NCI-H69 (cell line): ENCODE data around the gene FBXL13.
A peak's percentile ranks its signal among the peaks of the same experiment; 100 is the strongest.
"Not testable (repeated sequence)": the region's sequence is repeated elsewhere in the genome, so short reads cannot be mapped to it uniquely, and the experiment has no call there.

ENCODE experiments used
- DNase-seq: peaks from one replicate; lab custom pipeline; 2025; lab: John Stamatoyannopoulos, UW

FBXL13 gene

DNA sequence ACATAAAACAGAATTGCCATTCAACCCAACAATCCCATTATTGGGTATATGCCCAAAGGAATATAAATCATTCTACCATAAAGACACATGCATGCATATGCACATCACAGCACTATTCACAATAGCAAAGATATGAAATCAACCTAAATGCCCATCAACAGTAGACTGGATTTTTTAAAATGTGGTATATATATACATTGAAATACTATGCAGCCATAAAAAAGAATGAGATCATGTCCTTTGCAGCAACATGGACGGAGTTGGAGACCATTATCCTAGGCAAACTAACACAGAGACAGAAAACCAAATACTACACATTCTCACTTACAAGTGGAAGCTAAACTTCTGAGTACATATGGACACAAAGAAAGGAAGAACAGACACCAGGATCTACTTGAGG is 51.0 kb downstream of the FBXL13 start:
- DNase-seq = not testable (repeated sequence)

DNA sequence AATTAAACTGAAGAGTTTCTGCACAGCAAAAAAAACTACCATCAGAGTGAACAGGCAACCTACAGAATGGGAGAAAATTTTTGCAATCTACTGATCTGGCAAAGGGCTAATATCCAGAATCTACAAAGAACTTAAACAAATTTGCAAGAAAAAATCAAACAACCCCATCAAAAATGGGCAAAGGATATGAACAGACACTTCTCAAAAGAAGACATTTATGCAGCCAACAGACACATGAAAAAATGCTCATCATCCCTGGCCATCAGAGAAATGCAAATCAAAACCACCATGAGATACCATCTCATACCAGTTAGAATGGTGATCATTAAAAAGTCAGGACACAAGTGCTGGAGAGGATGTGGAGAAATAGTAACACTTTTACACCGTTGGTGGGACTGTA is 53.1 kb downstream of the FBXL13 start:
- not testable (repeated sequence) for DNase-seq

DNA sequence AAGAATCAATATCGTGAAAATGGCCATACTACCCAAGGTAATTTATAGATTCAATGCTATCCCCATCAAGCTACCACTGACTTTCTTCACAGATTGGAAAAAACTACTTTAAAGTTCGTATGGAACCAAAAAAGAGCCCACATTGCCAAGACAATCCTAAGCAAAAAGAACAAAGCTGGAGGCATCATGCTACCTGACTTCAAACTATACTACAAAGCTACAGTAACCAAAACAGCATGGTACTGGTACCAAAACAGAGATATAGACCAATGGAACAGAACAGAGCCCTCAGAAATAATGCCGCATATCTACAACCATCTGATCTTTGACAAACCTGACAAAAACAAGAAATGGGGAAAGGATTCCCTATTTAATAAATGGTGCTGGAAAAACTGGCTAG is 53.7 kb downstream of the FBXL13 start:
- DNase-seq = not testable (repeated sequence)

DNA sequence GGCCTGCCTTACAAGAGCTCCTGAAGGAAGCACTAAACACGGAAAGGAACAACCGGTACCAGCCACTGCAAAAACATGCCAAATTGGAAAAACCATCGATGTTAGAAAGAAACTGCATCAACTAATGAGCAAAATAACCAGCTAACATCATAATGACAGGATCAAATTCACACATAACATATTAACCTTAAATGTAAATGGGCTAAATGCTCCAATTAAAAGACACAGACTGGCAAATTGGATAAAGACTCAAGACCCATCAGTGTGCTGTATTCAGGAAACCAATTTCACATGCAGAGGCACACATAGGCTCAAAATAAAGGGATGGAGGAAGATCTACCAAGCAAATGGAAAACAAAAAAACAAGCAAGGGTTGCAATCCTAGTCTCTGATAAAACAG is 56.3 kb downstream of the FBXL13 start:
- DNase-seq = not testable (repeated sequence)

DNA sequence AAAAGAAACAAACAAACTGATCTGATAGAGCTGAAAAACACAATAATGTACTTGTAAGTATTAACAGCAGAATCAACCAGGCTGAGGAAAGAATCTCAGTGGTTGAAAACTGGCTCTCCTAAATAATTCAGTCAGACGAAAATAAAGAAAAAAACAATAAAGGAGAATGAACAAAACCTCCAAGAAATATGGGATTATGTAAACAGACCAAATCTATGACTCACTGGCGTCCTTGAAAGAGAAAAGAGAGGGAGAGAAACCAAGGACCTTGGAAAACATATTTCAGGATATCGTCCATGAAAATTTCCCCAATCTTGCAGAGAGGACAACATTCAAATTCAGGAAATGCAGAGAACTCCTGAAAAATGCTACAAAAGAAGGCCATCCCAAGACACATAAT is 62.9 kb downstream of the FBXL13 start:
- DNase-seq = no peak

DNA sequence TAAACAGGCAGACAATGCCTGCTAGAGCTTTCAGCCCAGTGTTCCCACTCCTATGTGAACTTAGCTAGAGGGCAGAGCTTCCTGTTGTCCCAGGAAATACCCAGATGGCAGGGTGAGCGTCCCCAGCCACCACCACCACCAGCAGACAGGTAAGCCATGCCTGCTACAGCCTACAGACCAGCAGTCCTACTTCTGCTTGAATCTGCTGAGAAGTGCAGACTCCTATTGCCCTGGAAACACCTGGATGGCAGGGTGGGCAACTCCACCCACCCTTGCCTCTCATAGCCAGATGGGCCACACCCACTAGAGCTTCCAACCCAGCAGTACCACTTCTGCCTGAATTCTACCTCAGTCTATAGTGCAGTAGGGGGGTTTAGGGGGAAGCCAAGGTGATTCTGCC is 64.4 kb downstream of the FBXL13 start:
- no peak for DNase-seq

DNA sequence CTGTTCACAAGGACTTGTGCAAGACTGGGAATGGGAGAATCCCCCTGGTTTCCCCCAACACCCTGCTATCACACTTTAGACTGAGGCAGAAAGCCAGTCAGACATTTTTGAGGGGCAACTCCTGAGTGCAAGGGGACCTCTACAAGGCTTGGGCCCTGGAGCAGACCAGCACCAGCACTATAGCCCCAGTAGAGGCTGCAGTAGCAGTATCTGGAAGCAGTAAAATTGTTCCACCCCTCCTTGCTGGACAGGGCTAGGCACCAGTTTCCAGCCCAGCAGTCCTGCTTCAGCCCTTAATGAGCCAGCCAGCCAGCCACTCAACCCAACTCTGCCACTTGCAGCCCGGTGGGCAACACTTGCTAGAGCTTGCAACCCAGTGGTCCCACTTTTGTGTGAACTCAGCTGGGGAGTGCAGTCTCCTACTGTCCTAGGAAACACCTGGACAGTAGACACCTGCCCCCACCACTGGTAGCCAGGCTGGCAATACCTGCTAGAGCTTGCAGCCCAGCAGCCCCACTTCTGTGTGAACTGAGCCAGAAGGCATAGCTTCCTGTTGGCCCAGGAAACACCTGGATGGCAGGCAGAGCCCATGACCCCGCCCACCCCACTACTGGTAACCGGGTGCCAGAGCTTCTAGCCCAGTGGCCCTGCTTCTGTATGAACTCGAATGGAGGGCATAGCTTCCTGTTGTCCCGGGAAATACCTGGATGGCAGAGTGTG is 65.0 kb downstream of the FBXL13 start:
- peak; percentile 37 for DNase-seq

DNA sequence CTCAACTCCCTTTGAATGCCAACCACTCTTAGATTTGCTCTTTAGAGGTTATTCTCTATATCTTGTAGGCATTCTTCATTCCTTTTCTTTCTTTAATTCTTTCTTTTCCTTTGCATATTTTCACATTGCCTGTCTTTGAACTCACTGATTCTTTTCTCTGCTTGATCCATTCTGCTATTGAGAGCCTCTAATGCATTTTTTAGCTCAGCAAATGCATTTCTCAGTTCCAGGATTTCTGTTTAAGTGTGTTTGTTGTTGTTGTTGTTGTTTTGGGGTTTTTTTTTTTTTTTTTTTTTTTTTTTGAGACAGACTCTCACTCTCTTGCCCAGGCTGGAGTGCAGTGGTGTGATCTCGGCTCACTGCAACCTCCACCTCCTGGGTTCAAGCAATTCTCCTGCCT is 71.6 kb downstream of the FBXL13 start:
- no peak for DNase-seq

DNA sequence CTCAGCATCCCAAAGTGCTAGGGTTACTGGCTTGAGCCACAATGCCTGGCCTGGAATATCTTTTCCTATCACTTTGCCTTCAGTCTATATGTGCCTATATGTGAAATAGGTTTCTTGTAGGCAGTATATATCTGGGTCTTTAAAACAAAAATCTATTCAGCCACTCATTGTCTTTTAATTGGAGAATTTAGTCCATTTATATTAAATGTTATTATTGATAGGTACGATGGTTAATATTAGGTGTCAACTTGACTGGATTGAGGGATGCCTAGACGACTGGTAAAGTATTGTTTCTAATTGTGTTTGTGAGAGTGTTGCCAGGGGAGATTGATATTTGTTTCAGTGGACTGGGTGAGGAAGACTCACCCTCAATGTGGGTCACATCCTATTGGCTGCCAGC is 73.4 kb downstream of the FBXL13 start:
- DNase-seq = no peak

DNA sequence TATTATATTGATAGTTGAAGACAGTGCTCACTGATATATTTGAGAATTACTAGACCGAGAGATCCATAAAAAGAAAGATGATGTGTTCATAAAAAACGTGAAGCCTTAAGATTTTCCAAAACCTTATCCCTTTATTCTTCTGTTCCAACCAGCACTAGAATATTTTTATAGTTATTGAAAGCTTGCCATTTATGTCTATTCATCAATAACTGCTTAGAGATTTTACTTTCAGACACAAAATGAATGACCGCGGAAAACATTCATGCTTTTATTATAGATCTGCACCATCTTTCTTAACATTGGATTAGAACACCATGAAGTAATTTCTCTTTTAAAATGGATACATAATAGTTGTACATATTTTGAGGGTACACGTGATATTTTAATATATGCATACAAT is 77.6 kb downstream of the FBXL13 start:
- no peak for DNase-seq

DNA sequence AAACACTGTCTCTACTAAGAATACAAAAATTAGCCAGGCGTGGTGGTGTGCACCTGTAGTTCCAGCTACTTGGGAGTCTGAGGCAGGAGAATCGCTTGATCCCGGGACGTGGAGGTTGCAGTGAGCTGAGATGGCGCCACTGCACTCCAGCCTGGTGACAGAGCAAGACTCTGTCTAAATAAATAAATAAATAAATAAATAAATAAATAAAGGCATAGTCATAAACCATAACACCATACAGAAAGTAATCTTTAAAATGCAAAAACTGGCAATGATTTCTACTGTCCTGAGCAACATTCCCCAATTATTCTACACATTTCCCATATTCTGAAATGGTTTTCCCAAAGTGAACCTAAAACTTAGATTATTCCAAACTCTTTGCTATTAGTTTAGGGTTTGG is 79.0 kb downstream of the FBXL13 start:
- not testable (repeated sequence) for DNase-seq

DNA sequence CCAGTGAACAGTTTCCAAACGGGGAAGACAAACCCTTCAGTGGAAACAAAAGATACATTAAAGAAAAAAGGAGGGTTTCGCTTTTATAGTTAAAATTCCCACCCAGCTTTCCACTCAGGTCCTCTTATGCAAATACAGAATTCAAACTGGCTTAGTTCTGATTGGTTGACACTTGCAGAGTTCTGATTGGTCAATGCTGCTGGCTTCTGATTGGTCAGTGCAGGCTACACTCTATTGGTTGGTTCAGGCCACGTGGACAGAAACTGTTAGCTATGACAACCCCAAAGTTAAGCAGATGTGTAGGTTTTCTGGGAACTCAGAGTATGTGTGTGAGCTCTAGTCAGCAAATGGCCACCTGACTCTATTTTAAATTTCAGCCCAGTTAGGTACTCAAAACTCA is 80.0 kb downstream of the FBXL13 start:
- no peak for DNase-seq

DNA sequence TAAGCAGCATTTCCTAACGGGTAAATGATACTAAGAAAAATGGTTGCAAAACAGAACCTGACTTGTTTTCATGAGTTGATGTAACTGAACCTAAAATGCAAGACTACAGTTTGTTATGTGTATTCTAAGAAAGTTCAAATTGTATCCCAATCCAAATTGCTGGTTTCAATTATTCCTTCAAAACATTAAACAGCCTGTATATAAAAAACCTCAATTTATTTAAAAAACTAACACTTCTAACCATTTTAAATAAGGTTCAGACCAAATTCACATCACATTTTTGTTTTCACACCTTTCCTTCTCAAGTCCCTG is 80.9 kb downstream of the FBXL13 start:
- DNase-seq = no peak

DNA sequence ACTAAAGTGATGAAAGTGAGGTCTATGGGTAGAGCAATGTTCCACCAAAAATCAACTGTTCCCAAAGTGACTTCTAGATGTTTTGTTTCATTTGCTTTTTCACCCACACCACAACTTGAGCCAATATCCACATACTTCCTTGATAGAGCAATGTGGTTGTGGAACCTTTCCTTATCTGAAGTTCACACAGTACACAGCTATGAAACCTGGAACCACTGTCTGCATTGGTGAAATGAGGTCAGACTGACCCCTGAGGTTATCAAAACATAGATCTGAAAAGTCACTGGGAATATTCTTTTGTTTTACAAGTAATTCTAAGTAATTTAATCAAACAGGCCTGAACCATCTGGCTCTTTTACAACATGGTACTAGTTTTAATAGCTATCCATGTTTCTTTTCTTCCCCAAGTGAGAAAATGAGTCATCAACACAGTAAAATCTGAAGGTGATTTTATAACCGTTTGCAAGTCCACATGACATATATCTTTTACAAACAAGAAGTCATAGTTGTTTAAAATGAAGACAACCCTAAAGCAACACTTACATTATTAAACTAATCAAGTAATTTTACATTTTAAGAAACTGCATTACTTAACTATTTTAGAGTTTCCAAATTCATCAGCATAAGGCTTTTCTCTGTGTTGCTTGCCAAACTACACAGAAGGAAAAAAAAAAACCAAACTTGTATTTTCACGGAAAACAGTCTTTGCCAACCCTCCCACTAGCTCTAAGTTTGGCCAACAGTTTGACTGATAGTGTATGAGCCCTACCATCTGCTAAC is 81.5 kb downstream of the FBXL13 start:
- peak; percentile 56 for DNase-seq

DNA sequence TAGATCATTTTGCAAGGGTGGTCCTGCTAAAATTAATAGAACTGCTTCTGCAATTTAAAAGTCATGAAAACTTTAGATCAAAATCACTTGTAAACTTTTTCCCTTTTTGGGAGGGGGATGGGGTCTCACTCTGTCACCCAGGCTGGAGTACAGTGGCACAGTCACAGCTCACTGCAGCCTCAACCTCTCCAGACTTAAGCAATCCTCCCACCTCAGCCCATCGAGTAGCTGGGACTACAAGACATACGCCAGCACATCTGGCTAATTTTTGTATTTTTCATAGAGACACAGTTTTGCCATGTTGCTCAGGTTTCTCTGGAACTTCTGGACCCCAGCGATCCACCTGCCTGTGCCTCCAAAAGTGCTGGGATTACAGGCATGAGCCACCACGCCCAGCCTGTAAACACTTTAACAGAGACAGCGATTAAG is 82.1 kb downstream of the FBXL13 start:
- no peak for DNase-seq

DNA sequence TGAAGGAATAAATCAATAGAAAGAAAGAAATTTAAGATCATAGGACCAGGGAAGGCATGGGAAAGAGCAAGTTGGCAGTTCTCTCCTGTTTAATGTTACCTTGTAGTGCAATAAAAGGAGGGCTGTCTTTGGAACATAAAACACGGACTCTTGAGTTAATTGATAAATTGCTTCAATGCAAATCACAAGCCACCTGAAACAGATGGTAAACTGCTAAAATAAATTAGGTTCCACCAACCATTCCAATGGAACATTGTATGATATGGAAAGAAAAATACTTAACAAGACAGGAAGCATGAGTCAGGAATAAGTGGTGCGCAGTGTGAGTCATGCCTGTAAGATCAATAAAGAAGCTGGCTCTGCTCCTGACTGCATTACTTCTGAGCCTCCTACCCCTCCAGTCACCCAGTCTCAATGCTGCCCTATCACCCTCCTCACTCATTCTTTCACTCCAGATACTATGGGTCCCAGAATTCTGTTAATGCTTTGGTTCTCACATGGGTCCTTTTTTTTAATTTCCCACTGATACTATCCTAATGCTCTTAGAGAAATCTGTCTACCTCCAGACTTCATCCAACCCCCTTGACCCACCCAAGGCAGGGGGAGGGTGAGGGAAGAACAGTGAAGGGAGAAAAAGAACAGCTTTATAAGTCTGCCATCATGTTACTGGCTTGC is 82.9 kb downstream of the FBXL13 start:
- DNase-seq = peak; percentile 76

DNA sequence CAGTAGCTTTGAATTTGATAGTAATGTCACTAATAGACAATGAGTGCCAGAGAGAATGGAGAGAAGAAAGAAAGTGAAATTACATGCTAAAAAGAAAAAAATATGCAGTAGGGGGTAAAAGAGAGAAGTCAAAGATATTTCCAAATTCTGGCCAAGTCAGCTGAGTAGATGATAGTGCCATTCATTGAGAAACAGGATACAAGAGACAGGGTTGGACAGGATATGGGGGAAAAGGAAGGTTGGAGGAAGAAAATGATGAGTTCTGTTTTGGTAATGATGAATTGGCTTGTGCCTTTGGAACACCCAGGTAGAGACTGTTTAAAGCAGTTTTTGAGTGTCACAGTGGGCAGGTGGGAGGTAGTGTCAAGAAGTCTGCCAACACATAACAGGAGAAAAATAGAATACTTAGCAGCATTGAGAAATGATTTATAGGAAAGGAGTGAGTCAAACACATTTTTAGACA is 83.5 kb downstream of the FBXL13 start:
- DNase-seq = no peak

DNA sequence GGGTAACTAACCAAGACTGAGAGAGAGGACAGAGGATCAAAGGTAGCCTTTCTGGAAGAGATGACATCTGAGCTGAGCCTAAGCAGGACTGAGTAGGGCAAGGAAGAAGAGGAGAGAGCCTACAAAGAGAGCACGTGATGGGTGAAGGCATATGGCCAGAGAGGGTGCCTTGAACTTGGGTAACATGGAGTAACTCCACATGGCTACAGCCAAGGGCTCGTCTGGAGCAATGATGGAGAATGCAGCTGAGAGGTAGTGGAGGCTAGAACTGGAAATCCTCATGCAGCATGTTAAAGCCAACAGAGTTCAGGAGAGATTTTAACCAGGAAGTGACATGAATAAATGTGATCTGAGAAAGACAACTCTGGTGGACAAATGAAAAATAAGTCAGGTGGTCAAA is 84.0 kb downstream of the FBXL13 start:
- no peak for DNase-seq

DNA sequence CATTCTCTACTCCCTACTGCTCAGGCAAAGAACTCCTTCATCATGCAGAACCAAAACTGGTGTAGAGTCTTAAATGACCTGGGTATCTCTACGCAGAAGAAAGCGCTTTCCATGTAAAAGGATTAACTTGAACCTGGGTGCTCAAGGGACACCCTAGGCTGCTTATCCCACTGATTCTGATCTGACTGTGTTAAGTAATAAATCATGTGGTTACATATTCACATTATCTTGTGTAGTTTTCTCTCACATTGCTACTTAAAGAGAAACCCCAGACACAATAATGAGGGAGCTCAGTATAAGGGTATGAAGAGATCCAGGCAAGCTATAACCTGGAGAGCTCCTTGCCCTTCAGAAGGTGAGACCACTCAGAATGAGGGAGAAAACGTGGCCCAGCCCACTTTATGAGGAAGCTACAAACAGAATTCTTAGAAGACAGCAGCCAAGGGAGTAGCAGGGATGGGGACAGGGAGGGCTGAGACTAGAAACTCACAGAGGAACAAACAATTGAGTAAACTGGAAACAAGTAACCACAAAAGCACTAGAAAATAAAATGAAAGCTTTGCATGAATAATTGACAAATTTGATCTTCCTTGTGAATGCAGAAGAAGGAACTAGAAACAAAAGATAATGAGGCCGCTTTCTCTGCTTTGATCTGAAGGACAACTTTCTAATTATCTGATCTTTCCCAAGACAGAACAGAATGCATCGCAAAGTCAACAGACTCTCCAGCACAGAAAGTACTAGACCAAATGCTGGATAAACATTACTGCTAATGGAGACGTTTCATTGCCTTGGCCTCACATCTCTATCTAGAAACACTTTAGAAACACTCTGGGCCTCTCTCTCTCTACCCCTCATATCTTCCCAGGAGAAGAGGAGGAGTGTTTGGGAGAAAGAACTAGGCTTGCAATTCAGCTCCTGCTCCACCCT is 85.7 kb downstream of the FBXL13 start:
- no peak for DNase-seq

DNA sequence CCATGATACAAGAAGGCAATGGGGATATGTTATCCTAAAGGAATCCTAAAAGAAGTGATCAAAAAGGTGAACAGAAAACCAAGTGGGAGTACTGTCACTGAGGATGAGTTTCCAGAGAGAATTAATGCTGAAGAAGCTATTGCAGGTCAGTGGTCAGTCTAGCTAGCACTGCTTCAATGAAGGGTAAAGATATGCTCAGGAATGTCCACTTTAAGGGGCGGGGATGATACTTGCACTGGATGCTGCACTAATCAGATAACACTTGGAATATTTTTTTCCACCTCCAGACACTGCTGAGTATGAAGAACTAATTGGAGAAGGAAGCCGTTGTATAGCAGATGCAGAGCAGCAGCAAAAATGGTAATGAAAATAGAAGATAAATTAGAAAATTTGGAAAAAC is 86.5 kb downstream of the FBXL13 start:
- DNase-seq = no peak

DNA sequence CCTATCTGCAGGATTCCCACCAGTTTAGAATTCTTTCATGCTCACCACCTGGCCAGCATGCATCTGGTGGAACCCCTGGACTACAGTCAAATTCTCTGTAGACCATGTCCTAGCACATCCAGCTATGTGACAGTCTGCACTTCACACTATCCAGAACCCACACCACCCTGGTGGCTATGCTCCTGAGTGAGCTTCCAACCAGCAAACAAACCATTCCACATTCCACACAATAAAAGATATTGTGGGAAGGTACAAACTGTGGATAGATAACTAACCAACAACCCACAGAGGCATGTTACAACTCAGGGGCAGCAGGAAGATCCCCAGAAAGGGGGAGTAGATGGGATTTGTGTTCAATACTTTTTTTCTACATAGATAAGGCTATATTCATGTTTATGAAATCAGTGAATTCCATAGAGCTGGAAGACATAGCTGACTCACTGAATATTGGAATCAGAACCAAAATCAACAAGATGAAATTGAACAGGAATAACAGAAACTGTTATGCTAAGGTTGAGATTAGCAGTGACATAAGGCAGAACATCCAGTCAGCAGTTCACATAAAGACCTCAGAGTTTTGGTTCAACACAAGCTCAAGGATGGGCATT is 89.3 kb downstream of the FBXL13 start:
- DNase-seq = no peak

DNA sequence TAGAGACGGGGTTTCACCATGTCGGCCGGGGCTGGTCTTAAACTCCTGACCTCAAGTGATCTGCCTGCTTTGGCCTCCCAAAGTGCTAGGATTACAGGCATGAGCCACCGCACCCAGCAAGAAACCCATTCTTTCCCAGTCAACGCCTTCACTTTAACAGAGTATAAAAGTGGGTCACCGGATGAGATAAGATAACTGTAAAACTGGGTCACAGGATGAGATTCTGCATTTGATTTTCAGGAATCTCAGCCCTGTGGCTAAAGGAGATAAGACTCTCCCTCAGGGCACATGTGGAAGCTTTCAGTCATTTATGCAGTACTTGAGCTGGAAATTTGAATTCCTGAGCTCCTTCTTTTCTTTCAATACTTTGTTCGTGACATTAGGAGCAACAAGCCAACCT is 91.0 kb downstream of the FBXL13 start:
- no peak for DNase-seq
